Right kidney (tissue), 1 donor: ENCODE results near the gene AURKAIP1.

Source experiments
- DNase-seq: peaks from one replicate; pipeline ENCODE4 v3.0.0-alpha.2; 2016

AURKAIP1 gene

GRCh38 chr1:1349256-1350012 lies 25.6 kb downstream of the AURKAIP1 start, which contains the start of gene DVL1:
Gene DVL1, minus strand, starts transcription at chr1:1349418. Its CDS starts 353 bp downstream, at chr1:1349065.
- DNase-seq = peak; percentile 90

GRCh38 chr1:1348420-1349255 lies 26.4 kb downstream of the AURKAIP1 start:
- DNase-seq = peak; percentile 56

GRCh38 chr1:1347663-1348419 lies 27.2 kb downstream of the AURKAIP1 start:
- peak; percentile 61 for DNase-seq

GRCh38 chr1:1347026-1347595 lies 27.9 kb downstream of the AURKAIP1 start:
- no peak for DNase-seq

GRCh38 chr1:1346501-1346890 lies 28.5 kb downstream of the AURKAIP1 start:
- no peak for DNase-seq

GRCh38 chr1:1345860-1346500 lies 29.0 kb downstream of the AURKAIP1 start:
- DNase-seq = no peak

GRCh38 chr1:1345384-1345783 lies 29.6 kb downstream of the AURKAIP1 start:
- DNase-seq = no peak

GRCh38 chr1:1344655-1345361 lies 30.2 kb downstream of the AURKAIP1 start:
- DNase-seq = no peak

GRCh38 chr1:1343811-1344421 lies 31.1 kb downstream of the AURKAIP1 start:
- no peak for DNase-seq

GRCh38 chr1:1342584-1343115 lies 32.4 kb downstream of the AURKAIP1 start:
- DNase-seq = no peak

- no peak for DNase-seq
Measured at GRCh38 chr1:1342061-1342562, 32.9 kb downstream of the AURKAIP1 start.

GRCh38 chr1:1341549-1342021 lies 33.4 kb downstream of the AURKAIP1 start:
- no peak for DNase-seq

GRCh38 chr1:1340791-1341548 lies 34.0 kb downstream of the AURKAIP1 start:
- no peak for DNase-seq

GRCh38 chr1:1340185-1340584 lies 34.8 kb downstream of the AURKAIP1 start:
- DNase-seq = no peak

GRCh38 chr1:1338278-1338677 lies 36.7 kb downstream of the AURKAIP1 start:
- no peak for DNase-seq

GRCh38 chr1:1337793-1338147 lies 37.2 kb downstream of the AURKAIP1 start:
- no peak for DNase-seq

GRCh38 chr1:1336931-1337792 lies 37.8 kb downstream of the AURKAIP1 start:
- DNase-seq = no peak

- no peak for DNase-seq
Measured at GRCh38 chr1:1336446-1336845, 38.6 kb downstream of the AURKAIP1 start.
